HepG2 (cell line): ENCODE measurements around the gene HSPB7. TPM values are rescaled to one million over a fixed set of nuclear protein-coding genes. Genes with fewer than 3 reads are reported as not detected.

ENCODE experiments used
- HES4 ChIP-seq: sonication (generic); formaldehyde crosslinking; IDR thresholded peaks from 2 replicates; pipeline ENCODE4 v1.9.0; 2021; ENCODE audit warnings: mild to moderate bottlenecking, missing genetic modification reagents, borderline replicate concordance
- HINFP ChIP-seq: sonication (generic); formaldehyde crosslinking; IDR thresholded peaks from 2 replicates; pipeline ENCODE4 v1.4.0; 2020; ENCODE audit warnings: low read depth, mild to moderate bottlenecking, missing genetic modification reagents
- HNRNPL ChIP-seq: fragments of 200-400 bp; formaldehyde crosslinking; IDR thresholded peaks from 2 replicates; pipeline ENCODE4 v1.6.1; 2017; ENCODE audit warnings: mild to moderate bottlenecking, low read depth, low read length
- JARID2 ChIP-seq: sonication (generic); formaldehyde crosslinking; IDR thresholded peaks from 2 replicates; pipeline ENCODE4 v1.8.1; 2023; ENCODE audit warnings: missing genetic modification reagents, inconsistent platforms; ENCODE audit not compliant: insufficient replicate concordance
- JUNB ChIP-seq: sonication (generic); formaldehyde crosslinking; IDR thresholded peaks from 2 replicates; pipeline ENCODE4 v1.8.0; 2022; ENCODE audit warnings: missing genetic modification reagents, mild to moderate bottlenecking, borderline replicate concordance
- MAFF ChIP-seq: IDR thresholded peaks from 2 replicates; pipeline ENCODE4 v1.6.1; 2011; ENCODE audit warnings: low read depth, low read length, improper control_type of control experiment
- MIER3 ChIP-seq: IDR thresholded peaks from 2 replicates; pipeline ENCODE4 v1.6.1; 2016; ENCODE audit warnings: missing compliant biosample characterization, borderline replicate concordance
- PHF21A ChIP-seq: sonication (generic); formaldehyde crosslinking; IDR thresholded peaks from 2 replicates; pipeline ENCODE4 v1.5.0; 2020; ENCODE audit warnings: mild to moderate bottlenecking, missing genetic modification reagents
- PHF5A ChIP-seq: IDR thresholded peaks from one replicate; pipeline ENCODE4 v1.6.1; 2018; ENCODE audit warnings: low read depth, missing genetic modification reagents; ENCODE audit not compliant: unreplicated experiment
- RARG ChIP-seq: sonication (generic); formaldehyde crosslinking; IDR thresholded peaks from 2 replicates; pipeline ENCODE4 v1.4.0; 2020; ENCODE audit warnings: low read depth, mild to moderate bottlenecking, missing genetic modification reagents
- SKIL ChIP-seq: sonication (generic); formaldehyde crosslinking; IDR thresholded peaks from 2 replicates; pipeline ENCODE4 v1.8.0; 2022; ENCODE audit warnings: missing genetic modification reagents, mild to moderate bottlenecking, moderate library complexity, borderline replicate concordance
- USF2 ChIP-seq, 2 experiments: sonication (generic) in 1 of 2; formaldehyde crosslinking in 1 of 2; IDR thresholded peaks; 2 replicates each; pipeline versions ENCODE4 v1.5.1 to v1.6.1; 2011 to 2020; ENCODE audit warnings: borderline replicate concordance in 1 of 2, low read depth in 1 of 2, low read length in 1 of 2, mild to moderate bottlenecking in 1 of 2, missing genetic modification reagents in 1 of 2, moderate library complexity in 1 of 2
- ZBTB4 ChIP-seq: sonication (generic); formaldehyde crosslinking; IDR thresholded peaks from 2 replicates; pipeline ENCODE4 v1.4.0; 2020; ENCODE audit warnings: missing genetic modification reagents, mild to moderate bottlenecking, borderline replicate concordance
- ZNF160 ChIP-seq: sonication (generic); formaldehyde crosslinking; IDR thresholded peaks from 2 replicates; pipeline ENCODE4 v1.8.0; 2022; ENCODE audit warnings: mild to moderate bottlenecking, inconsistent platforms, missing genetic modification reagents
- ZNF24 ChIP-seq: fragments of 450-650 bp; IDR thresholded peaks from 2 replicates; pipeline ENCODE4 v1.6.1; 2017; ENCODE audit warnings: antibody characterized with exemption, mild to moderate bottlenecking
- ZNF580 ChIP-seq: IDR thresholded peaks from 2 replicates; pipeline ENCODE4 v1.6.1; 2016; ENCODE audit warnings: low read depth, borderline replicate concordance
- ZNF616 ChIP-seq: sonication (generic); formaldehyde crosslinking; IDR thresholded peaks from 2 replicates; pipeline ENCODE4 v1.5.0; 2020; ENCODE audit warnings: low read depth, mild to moderate bottlenecking, missing genetic modification reagents
- ZNF7 ChIP-seq: IDR thresholded peaks from 2 replicates; pipeline ENCODE4 v1.6.1; 2016; ENCODE audit warnings: missing biosample characterization, missing genetic modification reagents
- ZNF709 ChIP-seq: sonication (generic); formaldehyde crosslinking; IDR thresholded peaks from 2 replicates; pipeline ENCODE4 v1.5.0; 2020; ENCODE audit warnings: mild to moderate bottlenecking, missing genetic modification reagents
- ZSCAN21 ChIP-seq: sonication (generic); formaldehyde crosslinking; IDR thresholded peaks from 2 replicates; pipeline ENCODE4 v1.8.0; 2022; ENCODE audit warnings: mild to moderate bottlenecking, missing genetic modification reagents, moderate library complexity, borderline replicate concordance
- polyA plus RNA-seq, 8 experiments: library from polyadenylated mRNA; depleted of rRNA in 3 of 8; stranded (reverse) in 7 of 8; unstranded in 1 of 8; fragments of >200 nt; fragmentation: Illumina TruSeq in 4 of 8; extraction: Trizol in 4 of 8; gene quantifications; 2 replicates each; pipeline versions ENCODE4 v1.2.1 to v1.2.3, GENCODE V29; 2011 to 2016; ENCODE audit warnings: low read depth in 4 of 8, missing spikeins in 1 of 8, mixed read lengths in 1 of 8; ENCODE audit not compliant: insufficient read depth in 1 of 8
- total RNA-seq, 5 experiments: library from RNA; depleted of rRNA; stranded (reverse); fragments of >200 nt; fragmentation: Illumina TruSeq; extraction: Trizol; gene quantifications; 2 replicates each; pipeline ENCODE4 v1.2.3, GENCODE V29; 2016; ENCODE audit warnings: low read depth in 1 of 5

HSPB7 gene
- total and polyA plus RNA-seq, 2 of the 13 experiments (the other 11 are each of a cell fraction or from before 2014, with no cell fraction given), result 0.20 TPM; not detected in 1

DNA sequence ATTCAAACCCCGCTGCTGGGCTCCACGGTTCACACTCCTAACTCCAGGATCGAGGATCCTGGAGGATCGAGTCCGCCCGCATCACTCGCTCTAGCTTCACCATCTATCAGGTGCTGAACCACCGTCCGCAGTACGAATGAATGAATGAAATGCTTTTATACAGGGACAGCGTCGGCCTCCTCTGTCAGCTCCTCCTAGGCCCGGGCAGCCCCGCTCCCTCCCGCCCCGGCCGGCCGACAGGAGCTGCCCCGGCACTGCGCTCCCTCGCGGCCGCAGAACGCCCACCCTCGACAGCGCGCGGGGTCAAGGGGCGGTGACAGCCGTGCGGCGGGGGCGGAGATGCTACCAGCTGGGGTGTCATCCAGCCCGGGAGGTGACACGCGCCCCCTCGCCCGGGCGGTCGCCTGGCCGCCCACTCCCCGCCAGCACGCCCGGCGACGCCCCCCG is 42.5 kb downstream of the HSPB7 start (continued):
- TF ChIP-seq ZNF709 (CRISPR knock-in tag), result no peak
- no peak for TF ChIP-seq USF2 (IDR thresholded peaks at IDR 0.05; ENCODE audit: low read depth, low read length)
- no peak for TF ChIP-seq USF2 (CRISPR knock-in tag; IDR thresholded peaks at IDR 0.05; ENCODE audit: borderline replicate concordance)
- TF ChIP-seq PHF21A (CRISPR knock-in tag), result no peak
- TF ChIP-seq HES4, result 0 out of 2 replicates have a peak, but pooled peaks have one; percentile 24
- TF ChIP-seq RARG (CRISPR knock-in tag), result no peak
- peak; percentile 18 for TF ChIP-seq PHF5A (CRISPR knock-in tag)
- TF ChIP-seq ZNF616 (CRISPR knock-in tag), result no peak
- TF ChIP-seq SKIL (CRISPR knock-in tag), result no peak
- no peak for TF ChIP-seq JARID2 (CRISPR knock-in tag)
- no peak for TF ChIP-seq MAFF
- TF ChIP-seq ZNF7, result no peak
- TF ChIP-seq ZBTB4 (CRISPR knock-in tag), result no peak
- 0 out of 2 replicates have a peak, but pooled peaks have one; percentile 34 for TF ChIP-seq ZNF580 (CRISPR knock-in tag)
- 0 out of 2 replicates have a peak, but pooled peaks have one; percentile 8 for TF ChIP-seq ZNF160 (CRISPR knock-in tag)
- TF ChIP-seq HINFP (CRISPR knock-in tag), result 0 out of 2 replicates have a peak, but pooled peaks have one; percentile 19
- 0 out of 2 replicates have a peak, but pooled peaks have one; percentile 41 for TF ChIP-seq ZSCAN21
- no peak; the same call in 1 of the 2 replicates for TF ChIP-seq MIER3 (CRISPR knock-in tag)
- peak; percentile 76; the same call in 1 of the 2 replicates for TF ChIP-seq ZNF24
- TF ChIP-seq HNRNPL, result no peak
- no peak for TF ChIP-seq JUNB (CRISPR knock-in tag)
